Esophagus muscularis mucosa (tissue), 4 donors: ENCODE measurements around the gene SH2D3A. TPM values are rescaled to one million over a fixed set of nuclear protein-coding genes. Genes with fewer than 3 reads are reported as not detected.

ENCODE experiments used
- DNase-seq: peaks from one replicate; pipeline ENCODE4 v3.0.0-alpha.2; 2017; ENCODE audit errors: extremely low spot score
- H3K27ac ChIP-seq, 4 donors: fragments of 200-600 bp; sonication (generic); replicated peaks in 1 of 4; 1 replicate in 3 of 4; 2 replicates in 1 of 4; pipeline ENCODE4 v1.5.1; 2016 to 2019; ENCODE audit warnings: mild to moderate bottlenecking in 1 of 4
- H3K27me3 ChIP-seq, 4 donors: fragments of 200-600 bp; sonication (generic); one replicate each; pipeline versions ENCODE4 v1.5.1 to v1.6.0; 2016 to 2019
- H3K36me3 ChIP-seq, 4 donors: fragments of 200-600 bp; sonication (generic); one replicate each; pipeline ENCODE4 v1.5.1; 2016 to 2019
- H3K4me1 ChIP-seq, 4 donors: fragments of 200-600 bp; sonication (generic); one replicate each; pipeline ENCODE4 v1.5.1; 2016 to 2019
- H3K4me3 ChIP-seq, 4 donors: fragments of 200-600 bp; sonication (generic); 1 replicate in 2 of 4; 2 replicates in 2 of 4; pipeline ENCODE4 v1.5.1; 2016 to 2019; ENCODE audit warnings: mild to moderate bottlenecking in 4 of 4, moderate library complexity in 1 of 4
- H3K9me3 ChIP-seq, 4 donors: fragments of 200-600 bp; sonication (generic); 1 replicate in 3 of 4; 2 replicates in 1 of 4; pipeline ENCODE4 v1.5.1; 2016 to 2019
- CTCF ChIP-seq, 3 experiments: fragments of 200-600 bp in 2 of 3; fragments of 450-650 bp in 1 of 3; sonication (generic) in 2 of 3; IDR thresholded peaks; one replicate each; pipeline ENCODE4 v1.5.1; 2017 to 2019; ENCODE audit warnings: antibody characterized with exemption in 3 of 3, mild to moderate bottlenecking in 2 of 3, moderate library complexity in 1 of 3
- EP300 ChIP-seq: sonication (generic); formaldehyde crosslinking; IDR thresholded peaks from one replicate; pipeline ENCODE4 v1.6.1; 2017; ENCODE audit warnings: antibody characterized with exemption
- POLR2A ChIP-seq: fragments of 450-650 bp; IDR thresholded peaks from one replicate; pipeline ENCODE4 v1.6.1; 2017; ENCODE audit warnings: antibody characterized with exemption, moderate library complexity, mild to moderate bottlenecking, low read depth
- POLR2AphosphoS5 ChIP-seq, 2 donors: sonication (generic); formaldehyde crosslinking; IDR thresholded peaks; one replicate each; pipeline ENCODE4 v1.6.1; 2017; ENCODE audit warnings: antibody characterized with exemption in 2 of 2
- WGBS: methylation state at CpG from one replicate; pipeline ENCODE4 v1.1.5; 2018; 5-methylcytosine and 5-hydroxymethylcytosine counted together
- intact Hi-C: fragments of 100-400 bp; cut with DNase I; formaldehyde crosslinking; loops from one replicate; pipeline ENCODE4 v1.15.1; 2023
- total RNA-seq, 4 donors: library from RNA; depleted of rRNA; stranded (reverse); fragments of >200 nt; gene quantifications; one replicate each; pipeline versions ENCODE4 v1.1.0 to v1.2.1, GENCODE V29; 2016

Gene SH2D3A
- total RNA-seq, 4 donors from 2014 or later = 0.33 to 0.34 TPM; not detected in 2

DNA sequence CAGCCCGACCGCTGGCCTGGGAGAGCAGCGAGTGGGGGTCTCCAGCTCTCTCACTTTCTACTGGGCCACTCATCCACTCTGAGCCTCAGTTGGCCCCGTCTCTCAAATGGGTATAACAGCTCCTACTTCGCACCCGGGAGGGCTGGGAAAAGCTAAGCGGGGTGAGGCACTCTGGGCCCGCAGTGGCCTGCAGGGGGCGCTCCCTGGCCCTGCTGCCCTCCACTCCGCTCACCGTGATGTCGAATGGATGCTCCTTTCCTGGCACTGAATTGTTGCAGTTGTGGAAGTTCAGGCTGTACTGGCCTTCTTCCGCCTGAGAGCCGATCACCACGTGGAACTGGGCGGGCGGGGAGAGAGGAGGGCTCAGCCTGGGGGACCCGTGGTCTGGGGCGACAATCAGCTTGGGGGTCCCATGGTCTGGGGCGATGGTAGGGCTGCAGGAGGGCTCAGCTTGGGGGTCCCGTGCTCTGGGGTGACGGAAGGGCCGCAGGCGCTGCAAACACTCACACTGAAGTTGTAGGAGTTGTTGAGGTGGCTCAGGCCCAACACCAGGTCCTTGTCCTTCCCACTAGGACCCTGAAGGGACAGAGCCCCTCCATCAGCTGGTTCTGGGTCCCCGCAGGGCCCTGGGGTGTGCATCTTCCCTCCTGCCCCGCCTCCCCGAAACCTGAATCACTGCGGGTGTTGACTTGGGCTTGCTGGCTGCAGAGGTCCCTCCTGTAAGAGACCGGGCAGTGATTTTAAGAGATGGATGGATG lies 33.7 kb downstream of the SH2D3A start:
- H3K27me3 ChIP-seq = no peaks in the 10 kb centered on the region
- intact Hi-C loops = loop anchor here (10.0 kb wide), 1 partner anchor 99 kb away; no protein-coding TSS in a partner anchor
- TF ChIP-seq CTCF (IDR thresholded peaks at IDR 0.05) (peak in 2 of 3 experiments; percentile 26 to 43), POLR2A (no peak), EP300 (no peak), POLR2AphosphoS5 (IDR thresholded peaks at IDR 0.05) (no peak)
- peaks cover 22 to 42% (median 33%) of the 10 kb centered on the region in 4 donors for H3K4me1 ChIP-seq
- no peak for DNase-seq
- H3K4me3 ChIP-seq = no peak overlapping the region
- no peaks in the 10 kb centered on the region for H3K9me3 ChIP-seq
- H3K36me3 ChIP-seq = peaks cover 18 to 50% (median 39%) of the 10 kb centered on the region in 4 donors
- no peak overlapping the region for H3K27ac ChIP-seq
- 85% methylated on average over 29 of the region's 29 CpGs for WGBS

DNA sequence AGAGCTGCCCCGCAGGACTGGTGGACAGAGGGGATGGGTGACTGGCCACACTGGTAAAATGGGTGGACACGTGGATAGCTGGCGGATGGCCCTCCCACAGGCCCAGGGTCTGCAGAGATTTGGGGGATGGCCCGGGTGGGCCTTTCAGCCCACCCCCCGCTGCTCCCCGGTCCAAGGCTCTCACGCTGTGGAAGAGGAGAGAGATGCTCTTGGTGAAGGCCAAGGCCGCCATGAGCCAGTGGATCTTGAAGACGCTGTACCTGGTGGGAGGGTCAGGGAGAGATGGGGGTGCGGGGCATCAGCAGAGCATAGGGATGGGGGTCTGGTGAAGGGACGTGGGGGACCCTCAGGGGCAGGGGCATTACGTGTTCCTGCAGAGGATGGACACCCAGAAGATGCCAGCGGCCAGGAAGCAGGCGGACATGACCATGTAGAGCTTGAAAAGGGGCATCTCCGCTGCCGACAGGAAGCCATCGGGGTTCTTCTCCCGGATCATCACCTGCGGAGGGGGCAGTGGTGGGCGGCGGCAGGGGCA lies 34.4 kb downstream of the SH2D3A start:
- WGBS = 90% methylated on average over 14 of the region's 21 CpGs
- Histone ChIP-seq H3K9me3 (no peaks in the 10 kb centered on the region), H3K4me1 (peaks cover 15 to 37% (median 27%) of the 10 kb centered on the region in 4 donors), H3K27me3 (no peaks in the 10 kb centered on the region), H3K36me3 (peaks cover 18 to 50% (median 39%) of the 10 kb centered on the region in 4 donors), H3K27ac (no peak overlapping the region), H3K4me3 (no peak overlapping the region)
- intact Hi-C loops = loop anchor here (10.0 kb wide), 1 partner anchor 98 kb away; no protein-coding TSS in a partner anchor
- no peak for TF ChIP-seq POLR2AphosphoS5 (IDR thresholded peaks at IDR 0.05)
- TF ChIP-seq EP300 = no peak
- no peak for TF ChIP-seq CTCF (IDR thresholded peaks at IDR 0.05)
- no peak for TF ChIP-seq POLR2A
- no peak for DNase-seq

GRCh38 chr19:6731822-6732221 lies 35.4 kb downstream of the SH2D3A start:
- no peak overlapping the region for H3K4me3 ChIP-seq
- no peak for DNase-seq
- H3K9me3 ChIP-seq = no peaks in the 10 kb centered on the region
- H3K4me1 ChIP-seq = peaks cover 15 to 34% (median 25%) of the 10 kb centered on the region in 4 donors
- H3K36me3 ChIP-seq = peaks cover 18 to 50% (median 39%) of the 10 kb centered on the region in 4 donors
- intact Hi-C loops = loop anchor here (10.0 kb wide), 1 partner anchor 97 kb away; no protein-coding TSS in a partner anchor
- TF ChIP-seq EP300 = no peak
- no peak for TF ChIP-seq POLR2AphosphoS5 (IDR thresholded peaks at IDR 0.05)
- TF ChIP-seq CTCF (IDR thresholded peaks at IDR 0.05) = no peak
- TF ChIP-seq POLR2A = no peak
- no peak overlapping the region for H3K27ac ChIP-seq
- 93% methylated on average over 22 of the region's 22 CpGs for WGBS
- peaks cover 0 to 4% (median 0%) of the 10 kb centered on the region in 4 donors for H3K27me3 ChIP-seq

DNA sequence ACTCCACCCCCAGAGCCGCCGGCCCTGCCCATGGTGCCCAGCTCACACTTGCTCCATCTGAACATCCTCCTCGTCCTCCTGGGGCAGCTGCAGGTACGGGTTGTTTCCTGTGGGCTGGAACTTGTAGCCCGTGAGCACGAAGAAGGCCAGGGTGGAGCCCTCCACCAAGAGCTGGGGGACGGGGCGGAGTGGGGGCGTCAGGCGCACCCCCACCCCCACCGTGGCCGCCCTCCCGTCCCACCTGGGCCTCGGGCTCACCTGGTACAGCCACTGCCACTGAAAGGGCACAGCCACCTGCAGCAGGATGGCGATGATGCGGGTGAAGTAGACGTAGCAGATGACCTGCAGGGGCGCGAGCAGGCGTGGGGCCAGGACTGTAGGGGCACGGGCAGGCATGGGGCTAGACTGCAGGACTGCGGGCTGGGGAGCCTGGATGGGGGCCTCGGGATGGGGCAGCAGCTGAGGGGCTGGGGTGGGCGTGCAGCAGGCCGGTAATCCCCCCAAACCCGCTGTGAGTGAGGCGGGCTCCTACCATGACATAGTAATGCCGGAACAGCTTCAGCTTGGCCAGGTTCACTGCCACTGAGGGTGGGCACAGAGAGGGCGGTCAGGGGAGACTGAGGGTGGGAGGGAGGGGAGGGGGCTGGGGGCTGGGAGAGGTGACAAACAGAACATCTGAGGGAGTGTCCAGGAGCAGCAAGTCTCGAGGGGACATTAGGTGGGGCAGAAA lies 36.1 kb downstream of the SH2D3A start:
- Histone ChIP-seq H3K4me3 (no peak overlapping the region), H3K36me3 (peaks cover 18 to 50% (median 39%) of the 10 kb centered on the region in 4 donors), H3K4me1 (peaks cover 10 to 27% (median 19%) of the 10 kb centered on the region in 4 donors), H3K27ac (peak overlapping the region in 1 of 4 donors; percentile 17), H3K9me3 (no peaks in the 10 kb centered on the region), H3K27me3 (peaks cover 0 to 9% (median 0%) of the 10 kb centered on the region in 4 donors)
- no peak for TF ChIP-seq CTCF (IDR thresholded peaks at IDR 0.05)
- no peak for TF ChIP-seq POLR2AphosphoS5 (IDR thresholded peaks at IDR 0.05)
- no peak for TF ChIP-seq POLR2A
- TF ChIP-seq EP300 = no peak
- no peak for DNase-seq
- WGBS = 89% methylated on average over 18 of the region's 30 CpGs
- intact Hi-C loops = loop anchor here (10.0 kb wide), 1 partner anchor 96 kb away; no protein-coding TSS in a partner anchor
